Bronchial epithelial cell (primary cell): ENCODE data around the gene ANKS1A. TPM values are rescaled to one million over a fixed set of nuclear protein-coding genes. Genes with fewer than 3 reads are reported as not detected.
A peak's percentile ranks its signal among the peaks of the same experiment; 100 is the strongest.

ENCODE experiments used
- DNase-seq: peaks from one replicate; pipeline ENCODE4 v3.0.0-alpha.2; 2010; ENCODE audit warnings: low read depth
- FAIRE-seq: peaks from 2 replicates; lab custom pipeline; 2011; peaks lifted over from hg19 to GRCh38; lab: Jason Lieb, UNC
- H3K27me3 ChIP-seq: 2 replicates; pipeline ENCODE4 v1.5.1; 2011; ENCODE audit warnings: low read length; ENCODE audit not compliant: control insufficient read depth, insufficient read depth
- H3K36me3 ChIP-seq: 2 replicates; pipeline ENCODE4 v1.5.1; 2011; ENCODE audit warnings: low read length; ENCODE audit not compliant: control insufficient read depth, insufficient read depth
- H3K4me3 ChIP-seq: 2 replicates; pipeline ENCODE4 v1.5.1; 2011; ENCODE audit warnings: mild to moderate bottlenecking, low read depth, low read length, control low read depth
- total RNA-seq: library from RNA; depleted of rRNA; stranded (reverse); fragments of >200 nt; gene quantifications from 2 replicates; pipeline ENCODE4 v1.2.1, GENCODE V29; 2014
- TF ChIP-seq, protein P1 (sequence below): IDR thresholded peaks from 2 replicates; pipeline ENCODE4 v1.5.1; 2011; ENCODE audit warnings: mild to moderate bottlenecking, moderate library complexity, low read length, control low read depth, inconsistent platforms; ENCODE audit not compliant: insufficient read depth, severe bottlenecking

The ANKS1A gene
- total RNA-seq, 1 donor from 2014 or later: 9.5 TPM

DNA sequence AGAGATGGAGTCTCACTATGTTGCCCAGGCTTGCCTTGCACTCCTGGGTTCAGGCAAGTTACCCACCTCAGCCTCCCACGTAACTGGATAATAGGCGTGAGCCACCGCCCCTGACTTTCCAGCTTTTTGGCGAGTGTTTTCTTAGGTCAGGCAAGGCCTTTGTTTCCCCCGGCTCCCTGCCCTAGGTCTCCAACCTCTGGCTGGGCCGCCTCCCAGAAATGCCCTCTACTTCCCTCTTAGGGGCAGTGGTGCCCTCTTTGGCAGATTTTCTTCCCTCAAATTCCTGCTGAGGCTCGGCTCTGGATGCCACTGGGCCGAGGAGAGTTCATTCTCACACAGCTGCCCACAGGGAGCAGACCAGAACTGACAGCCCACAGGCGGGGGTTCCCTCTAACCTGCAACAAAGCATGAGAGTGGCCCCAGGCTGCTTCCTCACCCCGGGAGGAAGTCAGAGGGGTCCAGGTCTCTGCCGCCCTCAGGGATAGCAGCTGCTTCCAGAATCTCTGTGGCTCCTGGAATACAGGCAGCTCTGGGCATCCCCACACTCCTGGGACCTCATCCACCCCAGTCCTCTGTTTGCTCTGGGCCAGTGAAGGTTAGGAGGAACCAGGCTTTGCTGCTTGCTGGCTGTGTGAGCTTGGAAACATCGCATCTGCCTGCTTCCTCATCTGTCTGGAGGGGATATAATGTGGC, 195.6 kb downstream of the ANKS1A start:
- no peaks in the 10 kb centered on the region for H3K27me3 ChIP-seq
- H3K36me3 ChIP-seq: peaks cover 31% of the 10 kb centered on the region
- no peak for FAIRE-seq
- TF ChIP-seq, protein P1, sequence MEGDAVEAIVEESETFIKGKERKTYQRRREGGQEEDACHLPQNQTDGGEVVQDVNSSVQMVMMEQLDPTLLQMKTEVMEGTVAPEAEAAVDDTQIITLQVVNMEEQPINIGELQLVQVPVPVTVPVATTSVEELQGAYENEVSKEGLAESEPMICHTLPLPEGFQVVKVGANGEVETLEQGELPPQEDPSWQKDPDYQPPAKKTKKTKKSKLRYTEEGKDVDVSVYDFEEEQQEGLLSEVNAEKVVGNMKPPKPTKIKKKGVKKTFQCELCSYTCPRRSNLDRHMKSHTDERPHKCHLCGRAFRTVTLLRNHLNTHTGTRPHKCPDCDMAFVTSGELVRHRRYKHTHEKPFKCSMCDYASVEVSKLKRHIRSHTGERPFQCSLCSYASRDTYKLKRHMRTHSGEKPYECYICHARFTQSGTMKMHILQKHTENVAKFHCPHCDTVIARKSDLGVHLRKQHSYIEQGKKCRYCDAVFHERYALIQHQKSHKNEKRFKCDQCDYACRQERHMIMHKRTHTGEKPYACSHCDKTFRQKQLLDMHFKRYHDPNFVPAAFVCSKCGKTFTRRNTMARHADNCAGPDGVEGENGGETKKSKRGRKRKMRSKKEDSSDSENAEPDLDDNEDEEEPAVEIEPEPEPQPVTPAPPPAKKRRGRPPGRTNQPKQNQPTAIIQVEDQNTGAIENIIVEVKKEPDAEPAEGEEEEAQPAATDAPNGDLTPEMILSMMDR: no peak
- no peak overlapping the region for H3K4me3 ChIP-seq
- DNase-seq: no peak

DNA sequence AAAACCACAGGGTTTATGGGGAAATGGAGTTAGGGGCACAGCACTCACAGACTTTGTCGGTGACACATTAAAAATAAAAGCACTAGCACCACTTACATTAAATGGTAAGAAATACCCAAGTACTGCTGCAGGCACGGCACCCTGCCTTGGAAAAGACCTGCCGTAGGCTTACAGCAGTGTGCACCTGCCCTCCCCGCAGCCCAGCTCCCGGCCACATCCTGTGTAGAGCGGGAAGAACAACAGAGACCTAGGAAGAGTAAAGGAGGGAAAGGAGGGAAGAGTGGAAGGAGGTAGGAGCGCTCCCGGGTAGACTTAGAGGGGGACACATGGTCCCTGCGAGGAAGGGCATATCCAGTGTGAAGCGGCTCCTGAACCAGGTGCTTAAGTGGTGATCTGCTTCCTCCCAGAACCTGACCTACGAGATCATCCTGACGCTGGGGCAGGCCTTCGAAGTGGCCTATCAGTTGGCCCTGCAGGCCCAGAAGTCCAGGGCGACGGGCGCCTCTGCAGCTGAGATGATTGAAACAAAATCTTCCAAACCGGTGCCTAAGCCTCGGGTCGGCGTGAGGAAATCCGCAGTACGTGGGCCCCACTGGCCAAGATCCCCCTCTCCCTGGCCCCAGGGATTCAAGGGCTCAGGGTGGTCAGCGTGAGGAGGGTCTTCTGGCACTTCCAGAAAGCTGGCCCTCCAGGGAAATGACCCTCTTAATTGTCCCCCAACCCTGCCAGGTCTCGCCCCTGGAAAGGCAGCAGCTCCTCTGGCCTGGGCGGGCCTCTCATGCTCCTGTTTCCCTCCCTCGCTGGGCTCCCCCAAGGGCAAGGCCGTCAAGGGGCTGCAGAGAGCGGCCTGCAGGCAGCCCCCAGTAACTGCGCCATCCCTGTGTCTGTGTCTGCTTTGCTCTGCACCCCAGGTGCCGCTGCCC, 196.6 kb downstream of the ANKS1A start:
- peaks cover 30% of the 10 kb centered on the region for H3K36me3 ChIP-seq
- no peaks in the 10 kb centered on the region for H3K27me3 ChIP-seq
- no peak for FAIRE-seq
- no peak for DNase-seq
- H3K4me3 ChIP-seq: no peak overlapping the region
- TF ChIP-seq, protein P1: no peak

DNA sequence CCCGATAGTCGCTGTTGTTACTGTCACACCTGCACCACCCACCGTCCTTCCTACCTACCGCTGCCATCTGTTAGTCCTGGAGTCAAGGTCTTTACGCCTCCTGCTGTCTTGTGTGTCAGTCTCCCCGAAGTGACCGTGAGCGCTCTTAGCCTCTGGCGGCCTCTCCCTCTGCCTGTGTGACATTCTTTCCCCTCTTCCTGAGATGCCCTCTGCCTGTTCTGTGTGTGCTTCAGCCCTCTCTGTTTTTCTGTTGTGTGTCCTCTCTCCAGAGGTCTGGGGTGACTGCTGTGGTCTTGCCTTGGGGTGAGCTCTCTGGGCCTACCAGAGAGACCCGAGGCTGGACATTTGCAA, 197.2 kb downstream of the ANKS1A start:
- Histone ChIP-seq H3K4me3 (no peak overlapping the region), H3K27me3 (no peaks in the 10 kb centered on the region), H3K36me3 (peaks cover 27% of the 10 kb centered on the region)
- peak; percentile 73 for FAIRE-seq
- DNase-seq: no peak
- TF ChIP-seq, protein P1: no peak

DNA sequence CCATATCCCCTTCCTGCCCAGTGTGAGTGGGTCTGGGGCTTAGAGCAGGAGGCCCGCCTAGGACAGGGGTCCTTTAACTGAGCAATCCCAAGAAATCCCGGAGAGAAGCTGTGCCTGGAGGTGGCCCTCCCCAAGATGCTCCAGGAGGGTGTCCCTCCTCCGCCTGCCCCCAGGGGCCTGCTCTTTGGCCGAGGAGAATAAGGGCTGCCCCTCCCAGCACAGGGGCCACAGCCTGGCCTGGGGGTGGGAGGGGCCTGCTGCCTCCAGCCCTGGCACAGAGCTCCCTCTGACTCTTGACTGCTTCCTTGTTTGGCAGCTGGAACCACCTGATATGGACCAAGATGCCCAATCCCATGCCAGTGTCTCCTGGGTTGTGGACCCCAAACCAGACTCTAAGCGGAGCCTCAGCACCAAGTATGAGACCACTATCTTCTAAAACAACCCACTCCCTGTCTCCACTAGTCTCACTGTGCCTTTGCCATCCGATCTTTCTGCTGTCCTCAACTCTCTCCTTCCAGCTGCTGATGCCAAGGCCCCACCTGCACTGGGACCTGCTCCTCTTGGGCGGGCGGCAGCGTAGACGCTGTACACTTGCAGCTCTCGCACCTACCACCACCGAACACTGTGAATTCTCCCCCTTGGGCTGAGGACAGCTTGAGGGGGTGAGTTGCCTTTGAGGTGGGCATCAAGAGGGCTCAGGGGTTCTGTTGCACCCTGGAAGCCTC, 197.7 kb downstream of the ANKS1A start:
- Histone ChIP-seq H3K27me3 (no peaks in the 10 kb centered on the region), H3K36me3 (peaks cover 25% of the 10 kb centered on the region), H3K4me3 (no peak overlapping the region)
- DNase-seq (no peak), FAIRE-seq (no peak)
- TF ChIP-seq, protein P1: no peak

DNA sequence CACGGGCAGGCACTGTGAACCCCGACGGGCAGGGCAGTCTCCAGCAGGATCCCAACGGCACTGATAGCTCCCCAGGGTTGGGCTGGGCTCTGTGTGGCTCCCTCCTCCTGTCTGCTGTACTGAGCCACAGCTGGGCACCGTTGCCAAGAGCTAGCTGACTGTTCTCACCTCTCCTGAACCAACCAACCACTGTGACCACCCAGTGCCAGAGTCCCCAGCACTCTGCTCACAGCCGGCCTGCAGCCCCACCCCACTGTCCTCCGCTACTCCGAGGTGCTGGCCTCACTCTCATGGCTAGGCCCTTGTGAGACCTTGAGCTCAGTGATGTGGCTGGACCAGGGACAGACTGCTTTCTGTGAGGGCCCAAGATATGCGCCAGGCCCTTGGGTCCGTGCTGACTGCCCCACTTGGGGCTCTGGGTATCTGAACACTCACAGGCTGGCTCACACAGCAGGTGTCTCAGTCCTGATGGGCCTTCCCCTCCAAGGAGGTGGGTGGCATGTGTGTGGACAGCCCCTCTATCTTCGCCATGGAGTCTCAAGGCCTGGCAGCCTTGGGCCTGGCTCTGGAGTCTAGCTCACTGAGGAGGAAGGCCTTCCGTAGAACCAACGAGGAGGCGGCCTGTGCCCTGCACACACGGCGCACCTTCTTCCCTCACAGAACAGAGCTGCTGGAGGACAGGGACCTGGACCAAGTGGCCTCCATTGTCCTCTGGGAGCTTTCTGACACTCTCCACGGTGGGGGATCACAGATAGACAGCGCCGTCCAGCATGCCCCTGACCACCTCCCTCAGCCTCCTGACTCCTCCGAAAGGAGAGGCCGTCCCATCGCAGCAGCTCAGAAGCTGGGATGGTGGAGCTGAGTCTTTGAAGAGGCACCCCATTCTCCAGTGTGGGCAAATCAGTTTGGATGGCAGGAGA, 198.6 kb downstream of the ANKS1A start:
- Histone ChIP-seq H3K27me3 (no peaks in the 10 kb centered on the region), H3K36me3 (peaks cover 21% of the 10 kb centered on the region), H3K4me3 (no peak overlapping the region)
- TF ChIP-seq, protein P1: no peak
- FAIRE-seq (no peak), DNase-seq (no peak)
